Measurements from ENCODE around the gene STRAP. TPM values are rescaled to one million over a fixed set of nuclear protein-coding genes. Genes with fewer than 3 reads are reported as not detected.

Gene STRAP
- total and polyA plus RNA-seq, 9 of the 15 experiments (the other 6 are each of a cell fraction or from before 2014, with no cell fraction given) = 58.5 to 134 (median 89.5) TPM

DNA sequence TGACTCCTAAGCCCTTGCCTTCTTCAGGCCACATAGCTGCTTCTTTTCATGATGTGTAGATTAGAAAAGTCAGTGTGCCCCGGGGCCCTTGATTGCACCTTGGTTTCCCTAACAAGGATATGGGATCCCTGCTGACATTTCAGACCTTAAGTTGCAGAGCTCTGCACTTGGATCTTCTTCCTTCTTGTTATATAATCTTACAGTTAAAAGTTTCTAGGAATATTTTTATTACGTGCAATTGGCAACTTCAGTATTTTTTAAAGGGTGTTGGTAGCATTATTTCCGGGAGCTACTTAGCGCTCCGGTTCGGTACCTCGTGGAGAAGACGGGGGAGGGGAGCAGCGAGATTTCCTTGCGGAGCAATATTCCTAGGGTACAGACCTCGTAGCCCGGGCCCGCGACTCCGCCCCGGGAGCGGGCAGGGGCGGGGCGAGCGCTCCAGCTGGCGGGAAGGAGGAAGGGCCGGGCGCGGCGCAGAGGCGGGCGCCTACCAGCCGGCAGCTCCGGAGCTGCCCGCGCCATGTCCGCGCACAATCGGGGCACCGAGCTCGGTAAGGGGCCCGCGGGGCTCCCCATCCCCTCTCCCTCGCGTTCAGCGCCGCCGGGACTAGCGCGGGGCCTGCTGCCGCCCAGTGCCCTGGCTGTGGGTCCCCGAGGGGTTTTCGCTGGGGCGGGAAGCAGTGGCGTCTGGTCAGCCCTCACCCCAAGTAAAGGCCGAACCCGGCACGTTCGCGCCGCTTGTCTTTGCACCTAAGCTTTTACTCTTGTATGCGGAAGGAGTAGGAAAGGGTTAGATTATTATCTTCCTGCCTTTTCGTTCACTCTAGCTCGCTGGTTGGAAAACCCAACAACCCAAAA is 28.9 kb downstream of the STRAP start, which contains the start of gene DERA (continued):
- TF ChIP-seq, protein P1, sequence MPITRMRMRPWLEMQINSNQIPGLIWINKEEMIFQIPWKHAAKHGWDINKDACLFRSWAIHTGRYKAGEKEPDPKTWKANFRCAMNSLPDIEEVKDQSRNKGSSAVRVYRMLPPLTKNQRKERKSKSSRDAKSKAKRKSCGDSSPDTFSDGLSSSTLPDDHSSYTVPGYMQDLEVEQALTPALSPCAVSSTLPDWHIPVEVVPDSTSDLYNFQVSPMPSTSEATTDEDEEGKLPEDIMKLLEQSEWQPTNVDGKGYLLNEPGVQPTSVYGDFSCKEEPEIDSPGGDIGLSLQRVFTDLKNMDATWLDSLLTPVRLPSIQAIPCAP (CRISPR knock-in tag; IDR thresholded peaks at IDR 0.05; ENCODE audit: borderline replicate concordance) = no peak
- TF ChIP-seq, protein P2, sequence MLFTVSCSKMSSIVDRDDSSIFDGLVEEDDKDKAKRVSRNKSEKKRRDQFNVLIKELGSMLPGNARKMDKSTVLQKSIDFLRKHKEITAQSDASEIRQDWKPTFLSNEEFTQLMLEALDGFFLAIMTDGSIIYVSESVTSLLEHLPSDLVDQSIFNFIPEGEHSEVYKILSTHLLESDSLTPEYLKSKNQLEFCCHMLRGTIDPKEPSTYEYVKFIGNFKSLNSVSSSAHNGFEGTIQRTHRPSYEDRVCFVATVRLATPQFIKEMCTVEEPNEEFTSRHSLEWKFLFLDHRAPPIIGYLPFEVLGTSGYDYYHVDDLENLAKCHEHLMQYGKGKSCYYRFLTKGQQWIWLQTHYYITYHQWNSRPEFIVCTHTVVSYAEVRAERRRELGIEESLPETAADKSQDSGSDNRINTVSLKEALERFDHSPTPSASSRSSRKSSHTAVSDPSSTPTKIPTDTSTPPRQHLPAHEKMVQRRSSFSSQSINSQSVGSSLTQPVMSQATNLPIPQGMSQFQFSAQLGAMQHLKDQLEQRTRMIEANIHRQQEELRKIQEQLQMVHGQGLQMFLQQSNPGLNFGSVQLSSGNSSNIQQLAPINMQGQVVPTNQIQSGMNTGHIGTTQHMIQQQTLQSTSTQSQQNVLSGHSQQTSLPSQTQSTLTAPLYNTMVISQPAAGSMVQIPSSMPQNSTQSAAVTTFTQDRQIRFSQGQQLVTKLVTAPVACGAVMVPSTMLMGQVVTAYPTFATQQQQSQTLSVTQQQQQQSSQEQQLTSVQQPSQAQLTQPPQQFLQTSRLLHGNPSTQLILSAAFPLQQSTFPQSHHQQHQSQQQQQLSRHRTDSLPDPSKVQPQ (CRISPR knock-in tag; IDR thresholded peaks at IDR 0.05; ENCODE audit: borderline replicate concordance) = no peak
- TF ChIP-seq CHD2 (IDR thresholded peaks at IDR 0.05; ENCODE audit: low read depth, low read length) = no peak
- TF ChIP-seq, protein P3, sequence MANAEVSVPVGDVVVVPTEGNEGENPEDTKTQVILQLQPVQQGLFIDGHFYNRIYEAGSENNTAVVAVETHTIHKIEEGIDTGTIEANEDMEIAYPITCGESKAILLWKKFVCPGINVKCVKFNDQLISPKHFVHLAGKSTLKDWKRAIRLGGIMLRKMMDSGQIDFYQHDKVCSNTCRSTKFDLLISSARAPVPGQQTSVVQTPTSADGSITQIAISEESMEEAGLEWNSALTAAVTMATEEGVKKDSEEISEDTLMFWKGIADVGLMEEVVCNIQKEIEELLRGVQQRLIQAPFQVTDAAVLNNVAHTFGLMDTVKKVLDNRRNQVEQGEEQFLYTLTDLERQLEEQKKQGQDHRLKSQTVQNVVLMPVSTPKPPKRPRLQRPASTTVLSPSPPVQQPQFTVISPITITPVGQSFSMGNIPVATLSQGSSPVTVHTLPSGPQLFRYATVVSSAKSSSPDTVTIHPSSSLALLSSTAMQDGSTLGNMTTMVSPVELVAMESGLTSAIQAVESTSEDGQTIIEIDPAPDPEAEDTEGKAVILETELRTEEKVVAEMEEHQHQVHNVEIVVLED (CRISPR knock-in tag; IDR thresholded peaks at IDR 0.05) = no peak
- no peak for TF ChIP-seq ZNF146 (CRISPR knock-in tag; IDR thresholded peaks at IDR 0.05; ENCODE audit: unreplicated experiment)
- no peak for TF ChIP-seq ZNF586 (CRISPR knock-in tag; conservative IDR thresholded peaks at IDR 0.05)
- TF ChIP-seq RB1 (IDR thresholded peaks at IDR 0.05; ENCODE audit: low read depth) = peak; percentile 52; the same call in 1 of the 2 replicates
- TF ChIP-seq, protein P4, sequence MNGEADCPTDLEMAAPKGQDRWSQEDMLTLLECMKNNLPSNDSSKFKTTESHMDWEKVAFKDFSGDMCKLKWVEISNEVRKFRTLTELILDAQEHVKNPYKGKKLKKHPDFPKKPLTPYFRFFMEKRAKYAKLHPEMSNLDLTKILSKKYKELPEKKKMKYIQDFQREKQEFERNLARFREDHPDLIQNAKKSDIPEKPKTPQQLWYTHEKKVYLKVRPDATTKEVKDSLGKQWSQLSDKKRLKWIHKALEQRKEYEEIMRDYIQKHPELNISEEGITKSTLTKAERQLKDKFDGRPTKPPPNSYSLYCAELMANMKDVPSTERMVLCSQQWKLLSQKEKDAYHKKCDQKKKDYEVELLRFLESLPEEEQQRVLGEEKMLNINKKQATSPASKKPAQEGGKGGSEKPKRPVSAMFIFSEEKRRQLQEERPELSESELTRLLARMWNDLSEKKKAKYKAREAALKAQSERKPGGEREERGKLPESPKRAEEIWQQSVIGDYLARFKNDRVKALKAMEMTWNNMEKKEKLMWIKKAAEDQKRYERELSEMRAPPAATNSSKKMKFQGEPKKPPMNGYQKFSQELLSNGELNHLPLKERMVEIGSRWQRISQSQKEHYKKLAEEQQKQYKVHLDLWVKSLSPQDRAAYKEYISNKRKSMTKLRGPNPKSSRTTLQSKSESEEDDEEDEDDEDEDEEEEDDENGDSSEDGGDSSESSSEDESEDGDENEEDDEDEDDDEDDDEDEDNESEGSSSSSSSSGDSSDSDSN (IDR thresholded peaks at IDR 0.05; ENCODE audit: borderline replicate concordance in 1 of 2, low read depth in 2 of 2, low read length in 2 of 2) = 0 out of 4 replicates have a peak, but pooled peaks of 1 of the 2 experiments have one; percentile 31
- TF ChIP-seq HNRNPL (IDR thresholded peaks at IDR 0.05; ENCODE audit: low read depth, low read length) = 0 out of 2 replicates have a peak, but pooled peaks have one; percentile 30
- TF ChIP-seq POLR2G (IDR thresholded peaks at IDR 0.05; ENCODE audit: low read depth, low read length) = peak; percentile 88
- TF ChIP-seq, protein P5, sequence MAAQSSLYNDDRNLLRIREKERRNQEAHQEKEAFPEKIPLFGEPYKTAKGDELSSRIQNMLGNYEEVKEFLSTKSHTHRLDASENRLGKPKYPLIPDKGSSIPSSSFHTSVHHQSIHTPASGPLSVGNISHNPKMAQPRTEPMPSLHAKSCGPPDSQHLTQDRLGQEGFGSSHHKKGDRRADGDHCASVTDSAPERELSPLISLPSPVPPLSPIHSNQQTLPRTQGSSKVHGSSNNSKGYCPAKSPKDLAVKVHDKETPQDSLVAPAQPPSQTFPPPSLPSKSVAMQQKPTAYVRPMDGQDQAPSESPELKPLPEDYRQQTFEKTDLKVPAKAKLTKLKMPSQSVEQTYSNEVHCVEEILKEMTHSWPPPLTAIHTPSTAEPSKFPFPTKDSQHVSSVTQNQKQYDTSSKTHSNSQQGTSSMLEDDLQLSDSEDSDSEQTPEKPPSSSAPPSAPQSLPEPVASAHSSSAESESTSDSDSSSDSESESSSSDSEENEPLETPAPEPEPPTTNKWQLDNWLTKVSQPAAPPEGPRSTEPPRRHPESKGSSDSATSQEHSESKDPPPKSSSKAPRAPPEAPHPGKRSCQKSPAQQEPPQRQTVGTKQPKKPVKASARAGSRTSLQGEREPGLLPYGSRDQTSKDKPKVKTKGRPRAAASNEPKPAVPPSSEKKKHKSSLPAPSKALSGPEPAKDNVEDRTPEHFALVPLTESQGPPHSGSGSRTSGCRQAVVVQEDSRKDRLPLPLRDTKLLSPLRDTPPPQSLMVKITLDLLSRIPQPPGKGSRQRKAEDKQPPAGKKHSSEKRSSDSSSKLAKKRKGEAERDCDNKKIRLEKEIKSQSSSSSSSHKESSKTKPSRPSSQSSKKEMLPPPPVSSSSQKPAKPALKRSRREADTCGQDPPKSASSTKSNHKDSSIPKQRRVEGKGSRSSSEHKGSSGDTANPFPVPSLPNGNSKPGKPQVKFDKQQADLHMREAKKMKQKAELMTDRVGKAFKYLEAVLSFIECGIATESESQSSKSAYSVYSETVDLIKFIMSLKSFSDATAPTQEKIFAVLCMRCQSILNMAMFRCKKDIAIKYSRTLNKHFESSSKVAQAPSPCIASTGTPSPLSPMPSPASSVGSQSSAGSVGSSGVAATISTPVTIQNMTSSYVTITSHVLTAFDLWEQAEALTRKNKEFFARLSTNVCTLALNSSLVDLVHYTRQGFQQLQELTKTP (IDR thresholded peaks at IDR 0.05; ENCODE audit: low read depth in 1 of 2, partially characterized antibody in 2 of 2) = no peak
- TF ChIP-seq PRMT5 (CRISPR knock-in tag; IDR thresholded peaks at IDR 0.05) = no peak
- no peak for TF ChIP-seq EZH2 (IDR thresholded peaks at IDR 0.05; ENCODE audit: borderline replicate concordance, low read depth, low read length)
